Activated effector memory CD4-positive, alpha-beta T cell treated with anti-CD3 and anti-CD28 coated beads, Interleukin-2, amount 50 U/mL, for 16 hours (primary cell): Measurements from ENCODE around the gene SELENOS.
"Not testable (repeated sequence)": the region's sequence is repeated elsewhere in the genome, so short reads cannot be mapped to it uniquely, and the experiment has no call there.

Experiments
- DNase-seq: peaks from one replicate; pipeline ENCODE4 v3.0.0-alpha.2; 2020

The SELENOS gene

GRCh38 chr15:101309436-101310160, 32.3 kb upstream of the SELENOS start:
- peak; percentile 53 for DNase-seq

DNA sequence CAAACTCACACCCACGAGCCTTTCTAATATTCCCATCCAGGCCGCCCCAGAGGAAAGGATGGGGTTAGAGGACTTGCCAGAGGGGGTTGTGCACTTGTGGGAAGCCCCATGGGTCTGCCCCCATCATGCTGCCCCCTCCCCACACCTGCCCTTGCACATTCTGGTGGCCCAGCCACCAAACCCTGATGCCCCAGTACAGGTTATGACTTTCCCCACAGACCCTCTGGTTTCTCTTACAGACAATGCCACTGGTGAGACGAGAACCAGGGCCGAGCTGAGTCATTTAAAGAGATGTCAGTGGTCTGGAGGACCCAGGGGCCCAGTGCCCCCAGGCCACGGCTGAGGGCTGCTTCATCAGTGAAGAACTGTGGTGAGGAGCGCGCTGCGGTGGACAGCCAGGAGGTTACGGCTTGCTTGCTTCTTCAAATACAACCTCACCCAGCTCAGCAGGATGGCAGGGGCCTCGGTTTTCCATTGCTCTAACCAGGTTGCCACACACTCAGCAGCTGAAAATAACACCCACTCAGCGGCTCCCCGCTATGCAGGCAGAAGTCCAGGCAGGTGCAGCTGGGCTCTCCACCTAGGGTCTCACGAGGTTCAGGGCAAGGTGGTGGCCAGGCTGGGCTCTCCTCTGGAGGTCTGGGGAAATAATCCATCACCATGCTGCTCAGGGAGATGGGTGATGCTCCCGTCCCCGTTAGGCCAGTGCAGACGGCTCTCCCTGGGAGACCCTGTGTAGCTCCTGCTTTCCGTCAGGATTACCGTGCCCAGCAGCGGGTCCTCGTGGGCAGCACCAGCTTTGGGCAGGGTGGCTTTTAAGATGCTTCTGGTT, 31.5 kb upstream of the SELENOS start:
- DNase-seq: peak; percentile 19

- DNase-seq: peak; percentile 58
Observed at GRCh38 chr15:101307897-101308603, 30.8 kb upstream of the SELENOS start.

- DNase-seq: peak; percentile 56
Observed at GRCh38 chr15:101307048-101307896, 30.0 kb upstream of the SELENOS start.

DNA sequence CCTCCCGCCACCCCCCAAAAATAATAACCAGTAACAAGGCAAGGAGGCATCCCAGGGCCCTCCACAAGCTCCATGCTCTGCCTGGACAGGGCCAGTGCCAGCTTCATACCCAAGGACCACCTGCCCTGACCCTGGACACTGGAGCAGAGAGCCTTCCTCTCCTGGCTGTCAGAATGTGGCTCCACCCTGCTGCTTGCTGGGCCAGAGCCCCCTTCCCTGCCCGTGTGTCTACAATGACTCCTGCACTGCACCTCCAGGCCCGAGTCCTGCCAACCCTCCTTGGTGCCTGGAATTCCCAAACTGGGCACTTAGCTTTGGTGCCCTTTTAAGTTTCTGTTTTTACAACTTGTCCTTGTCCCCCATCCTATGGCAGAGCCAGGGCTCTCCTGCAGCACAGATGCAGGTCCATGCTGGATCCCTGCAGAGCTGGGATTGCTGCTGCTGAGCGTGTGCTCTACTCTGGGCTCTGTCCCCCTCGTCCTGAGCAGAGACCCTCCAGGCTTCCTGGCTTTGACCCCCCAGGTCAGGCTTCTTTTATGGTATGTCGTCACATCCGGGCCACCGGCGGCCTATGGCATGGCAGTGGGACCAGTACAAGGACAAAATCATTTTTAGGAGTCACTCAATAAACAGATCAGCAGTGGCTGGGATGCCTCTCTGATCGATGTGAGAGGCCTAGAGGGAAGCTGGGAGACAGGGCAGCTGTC, 29.2 kb upstream of the SELENOS start:
- peak; percentile 57 for DNase-seq

DNA sequence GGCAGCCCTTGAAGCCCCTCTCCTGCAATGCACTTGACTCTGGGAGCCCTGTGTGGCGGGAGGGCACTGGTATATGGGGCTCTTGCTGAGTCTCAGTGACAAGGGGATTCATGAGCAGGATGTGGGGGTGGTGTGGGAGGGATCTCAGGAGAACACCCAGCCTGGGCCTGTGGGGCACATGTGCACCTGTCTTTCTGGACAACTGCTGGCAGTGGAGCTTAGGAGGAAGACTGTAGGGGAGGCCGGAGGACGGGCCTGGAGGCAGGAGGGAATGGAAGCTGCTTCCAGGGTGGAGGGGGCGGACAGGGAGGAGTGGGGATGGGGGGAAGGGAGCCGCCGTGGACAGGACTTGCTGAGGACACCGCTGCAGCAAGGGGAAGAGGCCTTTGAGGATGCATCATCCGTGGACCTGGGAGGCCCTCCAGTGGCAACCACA, 28.6 kb upstream of the SELENOS start:
- peak; percentile 56 for DNase-seq

DNA sequence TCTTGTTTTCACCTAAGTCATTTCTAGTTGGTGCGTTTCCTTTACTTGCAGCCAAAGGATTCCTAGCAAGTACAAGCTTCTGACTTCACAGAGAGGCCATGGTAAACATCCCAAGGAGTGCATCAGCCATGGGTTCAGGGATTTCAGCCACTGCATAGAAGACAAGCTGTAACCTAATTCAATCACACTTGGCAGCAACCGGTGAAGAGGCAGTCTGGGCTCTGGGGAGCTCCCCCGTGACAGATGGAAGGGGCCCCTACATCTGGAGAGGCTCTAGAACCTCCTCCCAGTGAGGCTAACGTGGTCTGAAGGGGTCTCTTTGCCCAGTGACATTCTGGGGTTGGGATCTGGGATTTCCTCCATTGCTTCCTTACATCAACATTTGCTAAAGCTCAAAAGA, 26.1 kb upstream of the SELENOS start:
- DNase-seq: no peak

DNA sequence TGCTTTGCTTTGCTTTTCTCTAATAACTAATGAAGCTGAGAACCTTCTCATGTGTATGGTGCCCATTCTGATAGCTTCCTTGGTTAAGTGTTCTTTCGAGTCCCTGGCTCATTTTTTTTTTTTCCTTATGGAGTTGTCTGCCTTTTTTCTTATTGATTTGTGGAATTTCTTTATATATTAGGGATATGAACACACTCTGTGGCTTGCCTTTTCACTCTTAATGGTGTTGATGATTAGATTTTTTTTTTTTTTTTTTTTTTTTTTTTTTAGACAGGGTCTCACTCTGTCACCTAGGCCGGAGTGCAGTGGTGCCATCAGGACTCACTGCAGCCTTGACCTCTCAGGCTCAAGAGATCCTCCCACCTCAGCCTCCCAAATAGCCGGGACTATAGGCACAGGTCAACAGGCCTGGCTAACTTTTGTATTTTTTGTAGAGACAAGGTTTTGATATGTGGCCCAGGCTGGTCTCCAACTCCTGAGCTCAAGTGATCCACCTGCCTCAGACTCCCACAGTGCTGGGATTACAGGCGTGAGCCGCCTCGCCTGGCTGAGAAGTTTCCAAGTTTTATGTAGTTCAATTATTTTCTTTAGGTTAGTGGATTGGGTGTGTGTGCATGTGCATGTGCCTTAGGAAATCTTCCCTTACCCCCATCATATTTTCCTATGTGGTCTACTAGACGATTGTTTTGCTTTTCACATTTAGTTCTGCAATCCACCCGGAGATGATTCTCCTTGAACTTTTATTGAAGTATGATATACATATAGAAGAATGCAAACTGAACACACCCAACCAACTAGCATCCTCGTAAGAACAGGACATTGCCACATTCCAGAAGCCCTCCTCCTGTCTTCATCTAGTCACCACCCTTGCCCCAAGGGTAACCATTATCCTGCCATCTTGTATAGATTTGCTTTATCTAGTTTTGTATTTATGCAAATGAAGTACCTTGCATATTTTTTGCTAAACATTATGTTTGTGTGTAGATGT, 19.4 kb upstream of the SELENOS start:
- no peak for DNase-seq

DNA sequence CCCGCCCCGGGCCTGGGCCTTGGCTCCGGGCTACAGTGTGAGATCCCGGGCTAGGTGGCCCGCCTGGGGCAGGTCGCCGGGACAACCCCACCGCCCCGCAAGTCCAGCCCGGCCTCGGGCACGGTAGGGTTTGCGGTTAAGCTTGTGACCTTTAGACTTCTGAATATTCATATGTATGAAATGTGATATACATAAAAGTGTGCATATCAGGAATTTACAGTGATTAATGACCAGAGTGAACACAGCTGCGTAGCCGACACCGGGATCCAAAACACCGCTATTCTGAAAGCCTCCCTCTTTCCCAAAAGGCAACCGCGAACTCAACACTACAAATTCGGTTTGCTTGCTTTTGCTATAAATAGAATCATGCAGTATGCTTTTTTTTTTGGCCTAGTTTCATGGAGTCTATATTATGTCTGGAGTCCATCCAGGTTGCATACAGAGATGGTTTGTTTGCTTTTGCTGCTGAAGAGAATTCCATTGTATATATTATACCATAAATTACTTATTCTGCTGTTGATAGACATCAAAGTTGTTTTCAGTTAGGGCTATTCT, 18.4 kb upstream of the SELENOS start:
- no peak for DNase-seq

- peak; percentile 99 for DNase-seq
Observed at GRCh38 chr15:101294731-101295606, 17.7 kb upstream of the SELENOS start, which contains the start of gene SNRPA1. TSS of gene SNRPA1 (minus strand) at chr15:101295248. CDS start at chr15:101295178, 70 bp downstream.

DNA sequence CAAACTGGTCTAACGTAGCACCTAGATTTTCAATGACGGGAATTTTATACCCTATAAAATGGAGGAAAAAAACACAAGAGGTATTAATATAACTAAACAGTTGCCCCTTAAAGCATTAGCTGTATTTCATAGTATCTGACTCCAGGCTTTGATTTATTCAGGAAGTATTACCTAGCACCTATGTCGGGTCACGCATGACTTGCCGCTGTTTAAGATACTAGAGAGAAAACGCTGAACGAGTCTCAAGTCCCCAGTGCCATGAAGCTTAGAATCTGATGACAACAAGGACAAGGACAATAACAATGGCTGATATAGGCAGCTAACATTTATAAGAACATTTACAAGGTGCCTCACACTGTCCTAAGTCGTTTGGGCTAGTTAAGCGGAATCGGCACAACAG, 15.8 kb upstream of the SELENOS start:
- DNase-seq: no peak

GRCh38 chr15:101288905-101289513, 11.7 kb upstream of the SELENOS start:
- DNase-seq: no peak

GRCh38 chr15:101287342-101287741, 10.1 kb upstream of the SELENOS start:
- DNase-seq: not testable (repeated sequence)

GRCh38 chr15:101286471-101287114, 9.3 kb upstream of the SELENOS start:
- DNase-seq: no peak

DNA sequence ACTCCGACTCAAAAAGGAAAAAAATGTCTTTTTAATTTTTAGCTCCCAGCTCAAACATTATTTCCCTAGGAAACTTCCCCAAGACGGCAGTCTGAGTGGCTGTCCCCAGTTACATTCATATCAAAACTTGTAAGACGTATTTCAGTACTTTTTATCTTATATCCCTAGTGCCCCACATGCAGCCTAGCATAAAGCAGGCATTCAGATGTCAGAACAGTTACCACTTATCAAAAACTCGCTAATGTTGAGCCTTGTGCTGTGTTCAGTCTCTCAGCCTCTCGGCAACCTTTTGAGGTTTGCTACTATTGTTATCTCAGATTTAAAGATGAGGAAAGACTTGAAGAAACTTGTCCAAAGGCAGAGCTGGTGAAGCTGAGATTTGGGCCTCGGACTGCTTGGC, 6.6 kb upstream of the SELENOS start:
- no peak for DNase-seq

DNA sequence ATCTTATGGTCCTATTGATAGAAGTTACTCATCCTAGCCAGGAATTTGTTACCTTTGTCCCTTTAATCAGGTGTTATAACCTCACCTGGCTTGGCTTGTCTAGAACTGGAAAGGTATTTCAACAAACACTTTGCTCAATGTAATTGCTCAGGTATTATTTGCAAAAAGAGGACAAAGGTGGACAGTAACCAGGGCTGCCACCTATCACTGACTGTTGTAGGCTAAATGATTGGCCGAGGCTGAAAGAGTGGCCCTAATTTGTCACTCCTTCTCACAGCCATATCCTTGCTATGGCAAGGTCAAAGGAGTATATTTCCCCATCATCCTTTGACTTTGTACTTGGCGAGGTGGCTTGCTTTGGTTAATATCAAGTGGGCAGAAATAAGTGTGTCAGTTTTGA, 2.7 kb upstream of the SELENOS start:
- no peak for DNase-seq

GRCh38 chr15:101277943-101278564, 769 bp upstream of the SELENOS start:
- no peak for DNase-seq
